Glutamatergic neuron (in vitro differentiated cells): ENCODE data around the gene RAP1GAP2. TPM values are rescaled to one million over a fixed set of nuclear protein-coding genes. Genes with fewer than 3 reads are reported as not detected.
"Not testable (repeated sequence)": the region's sequence is repeated elsewhere in the genome, so short reads cannot be mapped to it uniquely, and the experiment has no call there.

Source experiments
- DNase-seq: peaks from one replicate; pipeline ENCODE4 v3.0.0; 2022
- H3K27ac Mint-ChIP-seq: one replicate; pipeline ENCODE4 v1.8.0; 2020; ENCODE audit warnings: mild to moderate bottlenecking, mixed read lengths, inconsistent platforms; ENCODE audit not compliant: unreplicated experiment
- H3K27me3 Mint-ChIP-seq: one replicate; pipeline ENCODE4 v1.8.0; 2020; ENCODE audit warnings: mild to moderate bottlenecking, moderate library complexity, mixed read lengths, inconsistent platforms; ENCODE audit not compliant: unreplicated experiment
- H3K36me3 Mint-ChIP-seq: one replicate; pipeline ENCODE4 v1.8.0; 2020; ENCODE audit warnings: mild to moderate bottlenecking, mixed read lengths, inconsistent platforms; ENCODE audit not compliant: unreplicated experiment
- H3K4me1 Mint-ChIP-seq: one replicate; pipeline ENCODE4 v1.8.0; 2020; ENCODE audit warnings: mild to moderate bottlenecking, low read depth, mixed read lengths, inconsistent platforms; ENCODE audit not compliant: unreplicated experiment
- H3K4me3 Mint-ChIP-seq: one replicate; pipeline ENCODE4 v1.8.0; 2020; ENCODE audit warnings: mild to moderate bottlenecking, mixed read lengths, inconsistent platforms; ENCODE audit not compliant: unreplicated experiment
- H3K9me3 Mint-ChIP-seq: one replicate; pipeline ENCODE4 v1.8.0; 2020; ENCODE audit warnings: mild to moderate bottlenecking, moderate library complexity, mixed read lengths, inconsistent platforms; ENCODE audit not compliant: unreplicated experiment
- CTCF ChIP-seq: fragments of 200-600 bp; sonication (generic); IDR thresholded peaks from one replicate; pipeline ENCODE4 v1.5.0; 2021; ENCODE audit not compliant: partially characterized antibody, unreplicated experiment
- total RNA-seq: library from RNA; stranded (reverse); fragmentation: NEBNext Ultra II Directional; extraction: Animal tissue kit (Norgen Biotek cat#: 25700); gene quantifications from one replicate; pipeline ENCODE4 v1.2.1, GENCODE V29; 2021; ENCODE audit not compliant: unreplicated experiment

The RAP1GAP2 gene
- total RNA-seq, 1 donor from 2014 or later: 86.0 TPM

- Mint-ChIP-seq H3K4me3 (peak overlapping the region; percentile 58), H3K4me1 (peaks cover 16% of the 10 kb centered on the region), H3K27ac (peak overlapping the region; percentile 45), H3K27me3 (peaks cover 3% of the 10 kb centered on the region), H3K36me3 (no peaks in the 10 kb centered on the region), H3K9me3 (peaks cover 8% of the 10 kb centered on the region)
- no peak for TF ChIP-seq CTCF
- no peak for DNase-seq
Observed at GRCh38 chr17:2780931-2781454, 15.2 kb upstream of the RAP1GAP2 start.

GRCh38 chr17:2781598-2781997 lies 14.6 kb upstream of the RAP1GAP2 start:
- not testable (repeated sequence) for DNase-seq, H3K27me3 Mint-ChIP-seq, H3K9me3 Mint-ChIP-seq, H3K36me3 Mint-ChIP-seq
- peak overlapping the region; percentile 52 for H3K27ac Mint-ChIP-seq
- peak overlapping the region; percentile 58 for H3K4me3 Mint-ChIP-seq
- H3K4me1 Mint-ChIP-seq: peaks cover 16% of the 10 kb centered on the region

GRCh38 chr17:2782055-2782454 lies 14.2 kb upstream of the RAP1GAP2 start:
- H3K36me3 Mint-ChIP-seq: no peaks in the 10 kb centered on the region
- H3K4me1 Mint-ChIP-seq: peaks cover 16% of the 10 kb centered on the region
- H3K27me3 Mint-ChIP-seq: peaks cover 3% of the 10 kb centered on the region
- TF ChIP-seq CTCF: no peak
- DNase-seq: no peak
- peaks cover 8% of the 10 kb centered on the region for H3K9me3 Mint-ChIP-seq
- no peak overlapping the region for H3K27ac Mint-ChIP-seq
- H3K4me3 Mint-ChIP-seq: no peak overlapping the region

- H3K27ac Mint-ChIP-seq: no peak overlapping the region
- no peak for TF ChIP-seq CTCF
- no peak for DNase-seq
- peaks cover 3% of the 10 kb centered on the region for H3K27me3 Mint-ChIP-seq
- H3K4me1 Mint-ChIP-seq: peaks cover 16% of the 10 kb centered on the region
- peaks cover 8% of the 10 kb centered on the region for H3K9me3 Mint-ChIP-seq
- no peak overlapping the region for H3K4me3 Mint-ChIP-seq
- no peaks in the 10 kb centered on the region for H3K36me3 Mint-ChIP-seq
Observed at GRCh38 chr17:2783310-2784030, 12.8 kb upstream of the RAP1GAP2 start.

GRCh38 chr17:2784864-2785263 lies 11.4 kb upstream of the RAP1GAP2 start:
- H3K27me3 Mint-ChIP-seq: peaks cover 5% of the 10 kb centered on the region
- H3K4me3 Mint-ChIP-seq: no peak overlapping the region
- H3K27ac Mint-ChIP-seq: no peak overlapping the region
- no peak for DNase-seq
- H3K36me3 Mint-ChIP-seq: no peaks in the 10 kb centered on the region
- peaks cover 16% of the 10 kb centered on the region for H3K4me1 Mint-ChIP-seq
- TF ChIP-seq CTCF: no peak
- H3K9me3 Mint-ChIP-seq: peaks cover 8% of the 10 kb centered on the region

GRCh38 chr17:2785376-2785775 lies 10.9 kb upstream of the RAP1GAP2 start:
- H3K9me3 Mint-ChIP-seq, H3K36me3 Mint-ChIP-seq, H3K4me3 Mint-ChIP-seq, H3K27me3 Mint-ChIP-seq, DNase-seq: not testable (repeated sequence)
- peaks cover 16% of the 10 kb centered on the region for H3K4me1 Mint-ChIP-seq
- H3K27ac Mint-ChIP-seq: peak overlapping the region; percentile 11
